B cell (primary cell): ENCODE measurements around the gene HNRNPK. TPM values are rescaled to one million over a fixed set of nuclear protein-coding genes. Genes with fewer than 3 reads are reported as not detected.

Source experiments
- ATAC-seq: fragments of 200-7000 bp; cut with Tn5 transposase; one replicate; pipeline ENCODE4 v1.10.0; 2021; ENCODE audit warnings: low read depth, mild to moderate bottlenecking, moderate number of reproducible peaks, moderate library complexity
- CTCF ChIA-PET: fragments of 350-600 bp; sonication (Branson Sonifier 250); formaldehyde crosslinking; loops from one replicate; lab custom pipeline; 2021; ENCODE audit warnings: antibody characterized with exemption, inconsistent platforms; lab: Charles Lee
- POLR2A ChIA-PET: fragments of 350-600 bp; sonication (Branson Sonifier 250); formaldehyde crosslinking; loops from one replicate; lab custom pipeline; 2021; ENCODE audit warnings: antibody characterized with exemption; lab: Charles Lee
- DNase-seq: peaks from one replicate; pipeline ENCODE4 v3.0.0; 2013
- H2AFZ ChIP-seq: 2 replicates; pipeline ENCODE4 v1.6.1; 2012; ENCODE audit warnings: mild to moderate bottlenecking, low read depth, low read length; ENCODE audit not compliant: insufficient read depth, poor library complexity, severe bottlenecking
- H3K27ac ChIP-seq, 2 donors: 1 replicate in 1 of 2; 2 replicates in 1 of 2; pipeline ENCODE4 v1.5.1; 2012 to 2013; ENCODE audit warnings: low read length in 2 of 2, mild to moderate bottlenecking in 2 of 2, moderate library complexity in 1 of 2
- H3K27me3 ChIP-seq, 4 experiments: fragments of 200-600 bp in 1 of 4; sonication (generic) in 1 of 4; replicated peaks in 1 of 4; 1 replicate in 2 of 4; 2 replicates in 2 of 4; pipeline versions ENCODE4 v1.6.1 to v1.7.0; 2013 to 2016; ENCODE audit warnings: low read length in 3 of 4, mild to moderate bottlenecking in 2 of 4, mixed read lengths in 1 of 4, moderate library complexity in 1 of 4; ENCODE audit not compliant: insufficient read depth in 4 of 4, control insufficient read depth in 3 of 4; ENCODE audit errors: control extremely low read depth in 1 of 4
- H3K36me3 ChIP-seq, 2 experiments: replicated peaks in 1 of 2; 1 replicate in 1 of 2; 2 replicates in 1 of 2; pipeline versions ENCODE4 v1.6.1 to v1.7.1; 2013; ENCODE audit warnings: low read length in 1 of 2; ENCODE audit not compliant: insufficient read depth in 2 of 2, control insufficient read depth in 1 of 2; ENCODE audit errors: control extremely low read depth in 1 of 2, extremely low read depth in 1 of 2
- H3K4me1 ChIP-seq, 2 donors: fragments of 200-600 bp in 1 of 2; sonication (generic) in 1 of 2; 1 replicate in 1 of 2; 2 replicates in 1 of 2; pipeline versions ENCODE4 v1.5.1 to v1.6.1; 2013 to 2017; ENCODE audit warnings: low read length in 2 of 2; ENCODE audit not compliant: control insufficient read depth in 2 of 2, insufficient read depth in 2 of 2
- H3K4me2 ChIP-seq: replicated peaks from 2 replicates; pipeline ENCODE3; 2012; ENCODE audit warnings: mild to moderate bottlenecking, low read depth, low read length; ENCODE audit not compliant: poor library complexity, severe bottlenecking
- H3K4me3 ChIP-seq, 5 experiments: fragments of 200-600 bp in 1 of 5; sonication (generic) in 1 of 5; 1 replicate in 3 of 5; 2 replicates in 2 of 5; pipeline versions ENCODE4 v1.5.1 to v1.7.0; 2011 to 2016; ENCODE audit warnings: low read length in 4 of 5, mild to moderate bottlenecking in 4 of 5, low read depth in 2 of 5, control low read depth in 1 of 5, moderate library complexity in 1 of 5; ENCODE audit not compliant: insufficient read depth in 1 of 5; ENCODE audit errors: control extremely low read depth in 1 of 5, extremely low read depth in 1 of 5
- H3K79me2 ChIP-seq: fragments of 200-600 bp; sonication (generic); one replicate; pipeline ENCODE4 v1.6.0; 2016; ENCODE audit warnings: low read length; ENCODE audit not compliant: control insufficient read depth, insufficient read depth
- H3K9ac ChIP-seq: fragments of 200-600 bp; sonication (generic); 2 replicates; pipeline ENCODE4 v1.6.1; 2017; ENCODE audit warnings: mild to moderate bottlenecking, low read length, moderate library complexity
- H3K9me3 ChIP-seq, 3 donors: one replicate each; pipeline versions ENCODE4 v1.6.1 to v1.7.1; 2013; ENCODE audit warnings: low read length in 2 of 3; ENCODE audit not compliant: control insufficient read depth in 2 of 3, insufficient read depth in 1 of 3; ENCODE audit errors: control extremely low read depth in 1 of 3
- H4K20me1 ChIP-seq: 2 replicates; pipeline ENCODE4 v1.6.0; 2012; ENCODE audit warnings: mild to moderate bottlenecking, low read length; ENCODE audit not compliant: insufficient read depth, control insufficient read depth, poor library complexity, severe bottlenecking
- H3K27ac Mint-ChIP-seq: one replicate; pipeline ENCODE4 v1.8.0; 2021; ENCODE audit warnings: mixed read lengths
- H3K27me3 Mint-ChIP-seq: one replicate; pipeline ENCODE4 v1.8.0; 2021; ENCODE audit warnings: mixed read lengths
- H3K4me1 Mint-ChIP-seq: one replicate; pipeline ENCODE4 v1.8.0; 2021; ENCODE audit warnings: mixed read lengths
- H3K4me3 Mint-ChIP-seq: one replicate; pipeline ENCODE4 v1.8.0; 2021; ENCODE audit warnings: mixed read lengths
- H3K9me3 Mint-ChIP-seq: one replicate; pipeline ENCODE4 v1.8.0; 2022; ENCODE audit warnings: mixed read lengths; ENCODE audit not compliant: insufficient read depth
- CTCF ChIP-seq: fragments of 200-600 bp; IDR thresholded peaks from one replicate; pipeline ENCODE4 v1.8.0; 2022; ENCODE audit warnings: antibody characterized with exemption, mild to moderate bottlenecking
- EZH2 ChIP-seq: IDR thresholded peaks from 2 replicates; pipeline ENCODE4 v1.6.1; 2012; ENCODE audit warnings: borderline replicate concordance, low read depth, mild to moderate bottlenecking, moderate library complexity, low read length; ENCODE audit not compliant: insufficient read depth, poor library complexity, severe bottlenecking
- WGBS: methylation state at CpG from one replicate; pipeline ENCODE4 v1.1.5; 2013; ENCODE audit warnings: missing lambda C conversion rate; ENCODE audit not compliant: insufficient coverage; 5-methylcytosine and 5-hydroxymethylcytosine counted together
- intact Hi-C: fragments of 100-400 bp; cut with micrococcal nuclease; formaldehyde crosslinking; loops from one replicate; pipeline ENCODE4 v1.10.0; 2022
- polyA plus RNA-seq: library from polyadenylated mRNA; depleted of rRNA; stranded (reverse); fragments of >200 nt; gene quantifications from 2 replicates; pipeline ENCODE4 v1.2.3, GENCODE V29; 2012
- total RNA-seq, 2 donors: library from RNA; stranded (reverse); fragments of 120-200 nt in 1 of 2; gene quantifications; 1 replicate in 1 of 2; 2 replicates in 1 of 2; pipeline versions ENCODE4 v1.2.3 to v1.2.4, GENCODE V29; 2013 to 2022

The HNRNPK gene
- total and polyA plus RNA-seq, 2 donors (not counting 1 experiment from before 2014, with no cell fraction given): 210 to 524 TPM

- peak within 1 kb of the TSS; percentile 65 for H2AFZ ChIP-seq
- Mint-ChIP-seq H3K9me3 (no peaks in the 10 kb centered on the region), H3K4me3 (peak within 1 kb of the TSS; percentile 91), H3K27me3 (no peaks in the 10 kb centered on the region), H3K27ac (peak within 1 kb of the TSS; percentile 95), H3K4me1 (peaks cover 18% of the 10 kb centered on the region)
- ATAC-seq: peak; percentile 89
- no peaks in the 10 kb centered on the region for H3K36me3 ChIP-seq
- H3K4me3 ChIP-seq: peak within 1 kb of the TSS; percentile 61 to 74 (median 67)
- peak; percentile 95 for DNase-seq
- peak within 1 kb of the TSS; percentile 78 for H3K4me2 ChIP-seq
- intact Hi-C loops: loop anchor here (1.0 to 2.0 kb wide), 6 partner anchors 35 to 1820 kb away; partner anchors contain the start of genes AGTPBP1, HNRNPK, IDNK and RMI1
- H3K4me1 ChIP-seq: peaks cover 10 to 17% of the 10 kb centered on the region in 2 donors
- no peaks in the 10 kb centered on the region for H3K79me2 ChIP-seq
- CTCF ChIA-PET: interaction anchor here (0.6 to 2.3 kb wide), 14 partner anchors 8 to 394 kb away, joined by 3 to 9 read pairs (median 4); partner anchors contain the start of genes HNRNPK and UBQLN1
- H3K27ac ChIP-seq: peak within 1 kb of the TSS; percentile 84 to 99
- peak within 1 kb of the TSS; percentile 92 for H3K9ac ChIP-seq
- under 1% methylated on average over 90 of the region's 92 CpGs for WGBS
- no peaks in the 10 kb centered on the region for H4K20me1 ChIP-seq
- no peaks in the 10 kb centered on the region for H3K27me3 ChIP-seq
- no peak for TF ChIP-seq EZH2
- TF ChIP-seq CTCF: peak; percentile 71
- peaks cover 0 to 4% (median 0%) of the 10 kb centered on the region in 3 donors for H3K9me3 ChIP-seq
- POLR2A ChIA-PET: interaction anchor here (2.1 to 2.7 kb wide), 2 partner anchors 59 to 213 kb away, joined by 12 to 17 read pairs; partner anchors contain the start of genes HNRNPK, RMI1 and UBQLN1
These were observed 58.9 kb downstream of the HNRNPK start, which contains the start of gene KIF27 for GRCh38 chr9:83920927-83921707. Gene KIF27 (minus strand): TSS chr9:83921432. CDS start chr9:83915591, 5,841 bp downstream.
